ENCODE measurements around the gene WDR55. TPM values are rescaled to one million over a fixed set of nuclear protein-coding genes. Genes with fewer than 3 reads are reported as not detected.

Gene WDR55
- total RNA-seq, 1 donor from 2014 or later = 24.0 TPM

DNA sequence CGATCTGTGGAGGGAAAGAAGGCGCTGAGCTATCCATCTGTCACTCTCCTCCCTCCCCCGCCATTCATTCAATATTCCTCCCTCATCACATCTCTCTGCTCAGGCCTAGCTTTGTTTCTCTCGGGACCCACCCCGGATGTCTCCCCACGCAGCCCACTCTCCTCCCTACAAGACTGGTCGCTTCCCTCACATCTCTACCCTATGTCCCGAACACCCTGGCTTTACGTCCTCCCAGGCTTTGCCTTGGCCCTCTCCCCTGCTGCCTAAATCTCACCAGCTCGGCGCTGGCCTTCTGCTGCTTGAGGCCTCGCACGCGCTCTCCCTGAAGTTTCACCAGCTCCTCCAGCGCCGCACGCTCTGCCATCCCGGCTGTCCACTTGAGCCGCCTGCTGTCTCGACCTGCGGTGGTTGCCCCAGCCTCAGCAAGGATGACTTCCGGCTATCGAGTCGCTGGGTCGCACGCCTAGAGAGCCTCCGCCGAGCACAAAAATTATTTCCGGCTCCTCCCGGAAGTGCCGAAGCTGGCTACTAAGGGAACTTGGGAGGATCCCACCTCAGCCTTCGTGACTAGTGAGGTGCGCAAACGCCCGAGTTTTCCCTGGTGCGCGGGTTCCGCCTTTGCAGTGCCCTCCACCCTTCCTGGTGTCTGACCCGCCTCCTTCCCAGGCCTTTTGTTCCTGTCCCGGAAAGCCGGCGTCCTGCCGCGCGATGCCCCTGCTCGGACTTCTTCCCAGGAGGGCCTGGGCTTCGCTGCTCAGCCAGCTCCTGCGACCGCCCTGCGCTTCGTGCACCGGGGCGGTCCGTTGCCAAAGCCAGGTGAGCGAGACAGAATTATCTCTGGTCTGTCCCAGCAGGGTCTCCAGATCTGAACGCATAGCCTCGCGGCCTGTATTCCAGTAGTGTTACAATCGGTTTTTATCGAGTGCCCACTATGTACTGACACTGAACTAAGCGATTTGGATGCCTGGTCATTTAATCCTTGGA is 26.5 kb downstream of the WDR55 start, which contains the start of the genes HARS1 and HARS2:
Gene HARS1, minus strand, starts transcription at position 430 of the 984 bp plus-strand sequence. Its CDS starts 66 bp downstream, at position 364.
Gene HARS2, plus strand, starts transcription at position 515 of the 984 bp plus-strand sequence. Its CDS starts 194 bp downstream, at position 709.
- peak within 1 kb of the TSS; percentile 99 for H3K27ac Mint-ChIP-seq (ENCODE audit: unreplicated experiment)
- peaks cover 32% of the 10 kb centered on the region for H3K4me1 Mint-ChIP-seq
- TF ChIP-seq, protein P1, sequence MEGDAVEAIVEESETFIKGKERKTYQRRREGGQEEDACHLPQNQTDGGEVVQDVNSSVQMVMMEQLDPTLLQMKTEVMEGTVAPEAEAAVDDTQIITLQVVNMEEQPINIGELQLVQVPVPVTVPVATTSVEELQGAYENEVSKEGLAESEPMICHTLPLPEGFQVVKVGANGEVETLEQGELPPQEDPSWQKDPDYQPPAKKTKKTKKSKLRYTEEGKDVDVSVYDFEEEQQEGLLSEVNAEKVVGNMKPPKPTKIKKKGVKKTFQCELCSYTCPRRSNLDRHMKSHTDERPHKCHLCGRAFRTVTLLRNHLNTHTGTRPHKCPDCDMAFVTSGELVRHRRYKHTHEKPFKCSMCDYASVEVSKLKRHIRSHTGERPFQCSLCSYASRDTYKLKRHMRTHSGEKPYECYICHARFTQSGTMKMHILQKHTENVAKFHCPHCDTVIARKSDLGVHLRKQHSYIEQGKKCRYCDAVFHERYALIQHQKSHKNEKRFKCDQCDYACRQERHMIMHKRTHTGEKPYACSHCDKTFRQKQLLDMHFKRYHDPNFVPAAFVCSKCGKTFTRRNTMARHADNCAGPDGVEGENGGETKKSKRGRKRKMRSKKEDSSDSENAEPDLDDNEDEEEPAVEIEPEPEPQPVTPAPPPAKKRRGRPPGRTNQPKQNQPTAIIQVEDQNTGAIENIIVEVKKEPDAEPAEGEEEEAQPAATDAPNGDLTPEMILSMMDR (conservative IDR thresholded peaks at IDR 0.05) = no peak
- no peaks in the 10 kb centered on the region for H3K9me3 Mint-ChIP-seq
- no peaks in the 10 kb centered on the region for H3K27me3 Mint-ChIP-seq (ENCODE audit: low read depth)
- peaks cover 9% of the 10 kb centered on the region for H3K36me3 Mint-ChIP-seq (ENCODE audit: low read depth)
- peak within 1 kb of the TSS; percentile 100 for H3K4me3 Mint-ChIP-seq
- DNase-seq (ENCODE audit: low read depth, low spot score) = peak; percentile 75

DNA sequence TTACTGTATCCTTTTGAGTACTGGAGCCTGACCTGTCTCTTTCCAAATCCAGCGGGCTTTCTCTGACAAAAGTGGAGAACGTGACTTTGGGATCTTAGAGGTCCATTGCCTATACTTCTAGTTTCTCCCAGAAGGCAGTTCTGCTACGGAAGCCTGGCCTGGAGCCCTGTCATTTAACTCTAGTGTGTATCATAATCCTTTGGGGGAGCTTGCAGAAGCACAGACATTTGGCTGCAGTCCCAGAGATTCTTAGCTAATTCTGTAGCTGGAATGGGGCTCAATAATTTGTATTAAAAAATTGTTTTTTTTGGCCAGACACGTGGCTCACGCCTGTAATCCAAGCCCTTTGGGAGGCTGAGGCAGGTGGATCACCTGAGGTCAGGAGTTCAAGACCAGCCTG is 29.6 kb downstream of the WDR55 start:
- peaks cover 26% of the 10 kb centered on the region for H3K36me3 Mint-ChIP-seq (ENCODE audit: low read depth)
- H3K27me3 Mint-ChIP-seq (ENCODE audit: low read depth) = no peaks in the 10 kb centered on the region
- peak overlapping the region; percentile 57 for H3K4me3 Mint-ChIP-seq
- no peaks in the 10 kb centered on the region for H3K9me3 Mint-ChIP-seq
- no peak for DNase-seq (ENCODE audit: low read depth, low spot score)
- H3K4me1 Mint-ChIP-seq = peaks cover 28% of the 10 kb centered on the region
- no peak overlapping the region for H3K27ac Mint-ChIP-seq (ENCODE audit: unreplicated experiment)
- TF ChIP-seq, protein P1 (conservative IDR thresholded peaks at IDR 0.05) = no peak

DNA sequence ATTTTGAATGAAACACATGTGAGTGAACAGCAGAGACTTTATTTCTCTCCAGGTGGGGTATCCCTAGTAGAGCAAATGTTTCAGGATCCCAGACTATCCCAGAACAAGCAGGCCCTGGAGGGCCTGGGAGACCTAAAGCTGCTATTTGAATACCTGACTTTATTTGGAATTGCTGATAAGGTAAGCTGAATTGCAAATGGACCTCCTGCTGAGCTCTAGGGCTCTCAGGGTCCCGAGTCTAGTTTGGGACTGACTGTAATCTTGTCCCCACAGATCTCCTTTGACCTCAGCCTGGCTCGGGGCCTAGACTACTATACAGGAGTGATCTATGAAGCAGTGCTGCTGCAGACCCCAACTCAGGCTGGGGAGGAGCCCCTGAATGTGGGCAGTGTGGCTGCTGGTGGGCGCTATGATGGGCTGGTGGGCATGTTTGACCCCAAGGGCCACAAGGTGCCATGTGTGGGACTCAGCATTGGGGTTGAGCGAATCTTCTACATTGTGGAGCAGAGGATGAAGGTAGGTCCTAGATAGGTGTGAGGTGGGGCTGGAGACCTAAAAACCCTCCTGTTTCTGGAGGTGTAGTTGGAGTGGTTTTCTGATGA is 32.3 kb downstream of the WDR55 start:
- TF ChIP-seq, protein P1 (conservative IDR thresholded peaks at IDR 0.05) = no peak
- Mint-ChIP-seq H3K4me3 (peak overlapping the region; percentile 62), H3K4me1 (peaks cover 29% of the 10 kb centered on the region), H3K27ac (ENCODE audit: unreplicated experiment) (no peak overlapping the region), H3K27me3 (ENCODE audit: low read depth) (no peaks in the 10 kb centered on the region), H3K36me3 (ENCODE audit: low read depth) (peaks cover 28% of the 10 kb centered on the region), H3K9me3 (no peaks in the 10 kb centered on the region)
- no peak for DNase-seq (ENCODE audit: low read depth, low spot score)

DNA sequence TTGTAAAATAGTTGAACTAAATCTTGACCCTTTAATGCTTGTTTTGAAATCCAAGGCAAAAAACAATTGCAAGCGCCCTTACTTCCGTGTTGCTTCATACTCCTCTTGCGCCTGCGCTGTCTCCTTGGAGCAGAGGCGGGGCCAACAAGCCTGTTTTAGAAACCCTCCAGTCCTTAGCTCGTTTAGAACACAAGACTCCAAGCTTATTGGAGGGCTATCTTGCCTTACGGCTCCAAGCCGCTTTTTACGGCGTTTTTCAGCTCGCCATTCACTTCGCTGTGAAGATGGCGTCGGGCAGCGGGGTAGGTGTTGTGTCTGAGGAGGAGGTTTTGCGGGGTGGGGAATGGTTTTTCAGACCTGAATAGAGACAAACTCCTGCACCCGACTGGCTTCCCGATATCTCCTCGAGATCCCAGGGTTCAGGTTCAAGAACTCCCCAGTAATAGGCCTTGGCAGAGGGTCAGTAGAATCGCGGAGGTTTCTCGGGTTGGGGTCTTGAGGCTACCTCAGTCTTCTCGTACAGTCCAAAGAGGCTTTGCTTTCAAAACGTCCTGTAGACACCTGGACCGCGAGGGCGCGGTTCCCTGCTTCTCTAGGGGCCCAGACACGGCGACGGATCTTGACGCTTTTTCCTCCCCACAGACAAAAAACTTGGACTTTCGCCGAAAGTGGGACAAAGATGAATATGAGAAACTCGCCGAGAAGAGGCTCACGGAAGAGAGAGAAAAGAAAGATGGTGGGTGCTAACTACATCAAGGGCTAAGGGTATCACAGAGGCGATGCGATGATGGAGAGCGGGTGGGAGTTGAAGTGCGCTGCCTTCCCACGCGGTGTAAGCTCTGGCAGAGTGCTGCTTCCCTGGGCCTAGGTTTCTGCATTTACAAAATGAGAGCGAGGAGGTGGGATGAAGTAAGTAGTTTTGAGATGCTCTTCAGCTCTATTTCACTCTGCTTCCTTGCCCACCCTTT is 35.8 kb downstream of the WDR55 start, which contains the start of gene ZMAT2:
Gene ZMAT2, plus strand, starts transcription at position 271 of the 968 bp plus-strand sequence. Its CDS starts 14 bp downstream, at position 285.
- H3K36me3 Mint-ChIP-seq (ENCODE audit: low read depth) = peaks cover 27% of the 10 kb centered on the region
- H3K9me3 Mint-ChIP-seq = no peaks in the 10 kb centered on the region
- peak within 1 kb of the TSS; percentile 99 for H3K4me3 Mint-ChIP-seq
- peaks cover 21% of the 10 kb centered on the region for H3K4me1 Mint-ChIP-seq
- H3K27ac Mint-ChIP-seq (ENCODE audit: unreplicated experiment) = peak within 1 kb of the TSS; percentile 96
- DNase-seq (ENCODE audit: low read depth, low spot score) = peak; percentile 83
- TF ChIP-seq, protein P1 (conservative IDR thresholded peaks at IDR 0.05) = no peak
- no peaks in the 10 kb centered on the region for H3K27me3 Mint-ChIP-seq (ENCODE audit: low read depth)
